Glomerular endothelial cell (primary cell): Measurements from ENCODE around the gene EXD1. TPM values are rescaled to one million over a fixed set of nuclear protein-coding genes. Genes with fewer than 3 reads are reported as not detected.
"Not testable (repeated sequence)": the region's sequence is repeated elsewhere in the genome, so short reads cannot be mapped to it uniquely, and the experiment has no call there.

Experiments
- DNase-seq: peaks from one replicate; pipeline ENCODE4 v3.0.0-alpha.2; 2011; ENCODE audit warnings: low read depth, low spot score; ENCODE audit errors: extremely low read depth
- total RNA-seq: library from RNA; depleted of rRNA; stranded (reverse); fragments of >200 nt; gene quantifications from 2 replicates; pipeline ENCODE4 v1.2.3, GENCODE V29; 2015

The EXD1 gene
- total RNA-seq, 1 donor from 2014 or later = not detected

DNA sequence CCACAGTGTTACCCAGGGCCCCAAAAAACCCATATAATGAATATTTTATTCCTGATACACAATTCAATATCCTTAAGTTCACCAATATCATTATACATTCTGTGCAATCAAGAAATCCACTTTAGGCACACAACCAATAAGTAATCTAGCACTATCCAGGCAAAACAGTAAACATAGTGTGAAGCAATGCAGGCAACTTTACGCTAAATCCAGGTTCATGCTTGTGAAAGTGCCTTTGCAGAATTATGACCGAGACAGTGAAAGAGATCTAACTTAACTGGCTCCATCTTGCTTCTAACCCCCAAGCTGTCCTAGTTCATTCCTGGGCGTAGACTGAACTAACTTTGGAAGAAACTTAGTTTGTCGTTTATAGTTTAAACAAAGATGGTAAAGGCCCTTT lies 80.3 kb downstream of the EXD1 start:
- no peak for DNase-seq

DNA sequence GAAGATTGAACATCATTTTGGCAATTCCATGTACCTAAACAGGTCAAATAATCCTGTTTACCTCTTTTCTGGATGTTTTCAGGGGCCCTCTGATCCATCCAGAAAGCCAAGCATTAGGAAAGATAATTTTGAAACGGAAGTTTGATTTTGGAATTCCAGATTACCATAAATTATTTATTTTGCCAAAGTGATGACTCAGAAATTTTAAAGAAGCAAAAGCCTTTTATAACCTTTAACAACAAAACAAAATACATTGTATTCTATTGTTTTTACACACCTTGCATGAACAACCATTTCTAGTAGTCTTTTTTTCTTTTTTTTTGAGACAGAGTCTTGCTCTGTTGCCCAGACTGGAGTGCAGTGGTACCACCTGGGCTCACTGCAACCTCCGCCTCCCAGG lies 82.5 kb downstream of the EXD1 start:
- no peak for DNase-seq

DNA sequence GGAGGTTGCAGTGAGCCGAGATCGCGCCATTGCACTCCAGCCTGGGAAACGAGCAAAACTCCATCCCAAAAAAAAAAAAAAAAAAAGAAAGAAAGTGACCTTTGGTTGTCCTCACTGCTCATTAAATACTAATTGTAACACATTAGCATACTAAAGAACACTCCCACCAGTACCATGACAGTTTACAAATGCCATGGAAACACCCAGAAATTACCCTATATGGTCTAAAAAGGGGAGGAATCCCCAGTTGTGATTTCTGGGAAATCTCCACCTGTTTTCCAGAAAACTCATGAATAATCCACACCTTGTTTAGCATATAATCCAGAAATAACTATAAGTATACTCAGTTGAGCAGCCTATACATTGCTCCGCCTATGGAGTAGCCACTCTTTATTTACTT lies 90.9 kb downstream of the EXD1 start:
- DNase-seq = no peak

DNA sequence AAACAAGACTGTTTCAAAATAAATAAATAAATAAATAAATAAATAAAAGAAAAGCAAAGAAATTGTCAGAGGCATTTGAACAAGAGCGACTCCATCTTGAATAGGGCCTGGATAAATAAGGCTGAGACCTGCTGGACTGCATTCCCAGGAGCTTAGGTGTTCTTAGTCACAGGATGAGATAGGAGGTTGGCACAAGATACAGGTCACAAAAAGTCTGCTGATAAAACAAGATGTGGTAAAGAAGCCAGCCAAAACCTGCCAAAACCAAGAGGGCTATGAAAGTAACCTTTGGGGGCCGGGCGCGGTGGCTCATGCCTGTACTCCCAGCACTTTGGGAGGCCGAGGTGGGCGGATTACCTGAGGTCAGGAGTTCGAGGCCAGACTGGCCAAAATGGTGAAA lies 91.4 kb downstream of the EXD1 start:
- not testable (repeated sequence) for DNase-seq

DNA sequence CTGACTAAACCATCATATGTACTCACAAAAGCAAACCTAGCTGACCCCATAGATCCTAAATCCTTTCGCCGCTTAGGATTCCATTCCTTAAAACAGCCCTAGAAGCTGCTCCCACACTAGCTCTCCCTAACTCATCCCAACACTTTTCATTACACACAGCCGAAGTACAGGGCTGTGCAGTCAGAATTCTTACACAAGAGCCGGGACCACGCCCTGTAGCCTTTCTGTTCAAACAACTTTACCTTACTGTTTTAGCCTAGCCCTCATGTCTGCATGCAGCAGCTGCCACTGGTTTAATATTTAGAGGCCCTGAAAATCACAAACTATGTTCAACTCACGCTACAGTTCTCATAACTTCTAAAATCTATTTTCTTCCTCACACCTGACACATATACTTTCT lies 95.0 kb downstream of the EXD1 start:
- not testable (repeated sequence) for DNase-seq

DNA sequence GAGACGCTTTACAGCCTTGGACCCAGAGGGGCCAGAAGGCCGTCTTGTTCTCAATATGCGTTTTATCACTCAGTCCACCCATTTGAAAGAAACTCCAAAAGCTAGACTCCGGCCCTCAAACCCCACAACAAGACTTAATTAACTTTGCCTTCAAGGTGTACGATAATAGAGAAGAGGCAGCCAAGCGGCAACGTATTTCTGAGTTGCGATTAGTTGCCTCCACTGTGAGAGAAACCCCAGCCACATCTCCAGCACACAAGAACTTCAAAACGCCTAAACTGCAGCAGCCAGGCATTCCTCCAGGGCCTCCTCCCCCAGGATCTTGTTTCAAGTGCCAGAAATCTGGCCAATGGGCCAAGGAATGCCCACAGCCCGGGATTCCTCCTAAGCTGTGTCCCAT lies 97.1 kb downstream of the EXD1 start:
- no peak for DNase-seq

Other genes starting within 250 kb of the EXD1 start
- gene INO80, start 114.5 kb downstream of the EXD1 start, total RNA-seq = 22.6 and 25.4 TPM in 2 replicates
- 96.6 and 167 TPM in 2 replicates for gene CHP1, start 511 bp upstream of the EXD1 start, total RNA-seq
- gene OIP5, start 101.8 kb upstream of the EXD1 start, total RNA-seq = 2.5 and 2.9 TPM in 2 replicates
- 12.8 and 28.5 TPM in 2 replicates for gene NUSAP1, start 102.1 kb upstream of the EXD1 start, total RNA-seq
- 12.8 and 23.7 TPM in 2 replicates for gene NDUFAF1, start 171.7 kb upstream of the EXD1 start, total RNA-seq
- 27.4 and 34.7 TPM in 2 replicates for gene RTF1, start 186.3 kb upstream of the EXD1 start, total RNA-seq